HepG2 (cell line): ENCODE data around the gene PLEKHH3. TPM values are rescaled to one million over a fixed set of nuclear protein-coding genes. Genes with fewer than 3 reads are reported as not detected.
A peak's percentile ranks its signal among the peaks of the same experiment; 100 is the strongest.

Experiments
- ELF1 ChIP-seq: sonication (generic); formaldehyde crosslinking; IDR thresholded peaks from 2 replicates; pipeline ENCODE4 v1.4.0; 2020; ENCODE audit warnings: missing genetic modification reagents
- FOXP1 ChIP-seq, 2 experiments: fragments of 450-650 bp in 1 of 2; IDR thresholded peaks; 2 replicates each; pipeline ENCODE4 v1.6.1; 2017 to 2018; ENCODE audit warnings: antibody characterized with exemption in 1 of 2
- GFI1 ChIP-seq: sonication (generic); formaldehyde crosslinking; IDR thresholded peaks from 2 replicates; pipeline ENCODE4 v1.5.0; 2020; ENCODE audit warnings: missing genetic modification reagents, mild to moderate bottlenecking, borderline replicate concordance
- JDP2 ChIP-seq: sonication (generic); formaldehyde crosslinking; IDR thresholded peaks from 2 replicates; pipeline ENCODE4 v1.8.1; 2022; ENCODE audit warnings: missing genetic modification reagents, borderline replicate concordance
- MZF1 ChIP-seq: sonication (generic); formaldehyde crosslinking; IDR thresholded peaks from 2 replicates; pipeline ENCODE4 v1.8.1; 2023; ENCODE audit warnings: mild to moderate bottlenecking, missing genetic modification reagents, borderline replicate concordance
- RCOR2 ChIP-seq: IDR thresholded peaks from 2 replicates; pipeline ENCODE4 v1.6.1; 2016; ENCODE audit warnings: missing biosample characterization, missing genetic modification reagents
- SAP130 ChIP-seq: IDR thresholded peaks from 2 replicates; pipeline ENCODE4 v1.6.1; 2016; ENCODE audit warnings: low read depth
- SNRNP70 ChIP-seq: fragments of 200-400 bp; formaldehyde crosslinking; IDR thresholded peaks from 2 replicates; pipeline ENCODE4 v1.6.1; 2017; ENCODE audit warnings: mild to moderate bottlenecking, low read depth, low read length, moderate library complexity
- SP4 ChIP-seq: sonication (generic); formaldehyde crosslinking; IDR thresholded peaks from 2 replicates; pipeline ENCODE4 v1.8.1; 2023; ENCODE audit warnings: mild to moderate bottlenecking, missing genetic modification reagents
- ZBTB20 ChIP-seq: sonication (generic); formaldehyde crosslinking; IDR thresholded peaks from 2 replicates; pipeline ENCODE4 v1.8.1; 2023; ENCODE audit warnings: missing genetic modification reagents, low read depth, mild to moderate bottlenecking, borderline replicate concordance
- ZBTB21 ChIP-seq: sonication (generic); formaldehyde crosslinking; IDR thresholded peaks from 2 replicates; pipeline ENCODE4 v1.4.0; 2020; ENCODE audit warnings: missing genetic modification reagents
- ZC3H13 ChIP-seq: sonication (generic); formaldehyde crosslinking; IDR thresholded peaks from 2 replicates; pipeline ENCODE4 v1.8.1; 2023; ENCODE audit warnings: mild to moderate bottlenecking, missing genetic modification reagents, moderate library complexity
- ZNF124 ChIP-seq: sonication (generic); formaldehyde crosslinking; IDR thresholded peaks from 2 replicates; pipeline ENCODE4 v1.4.0; 2020; ENCODE audit warnings: missing genetic modification reagents
- ZNF605 ChIP-seq: sonication (generic); formaldehyde crosslinking; IDR thresholded peaks from 2 replicates; pipeline ENCODE4 v1.8.0; 2022; ENCODE audit warnings: mild to moderate bottlenecking, missing genetic modification reagents
- ZNF652 ChIP-seq: IDR thresholded peaks from 2 replicates; pipeline ENCODE4 v1.6.1; 2016; ENCODE audit warnings: low read depth, borderline replicate concordance
- ZZZ3 ChIP-seq: sonication (generic); formaldehyde crosslinking; IDR thresholded peaks from 2 replicates; pipeline ENCODE4 v1.4.0; 2020; ENCODE audit warnings: missing genetic modification reagents, mild to moderate bottlenecking, borderline replicate concordance
- polyA plus RNA-seq, 8 experiments: library from polyadenylated mRNA; depleted of rRNA in 3 of 8; stranded (reverse) in 7 of 8; unstranded in 1 of 8; fragments of >200 nt; fragmentation: Illumina TruSeq in 4 of 8; extraction: Trizol in 4 of 8; gene quantifications; 2 replicates each; pipeline versions ENCODE4 v1.2.1 to v1.2.3, GENCODE V29; 2011 to 2016; ENCODE audit warnings: low read depth in 4 of 8, missing spikeins in 1 of 8, mixed read lengths in 1 of 8; ENCODE audit not compliant: insufficient read depth in 1 of 8
- total RNA-seq, 5 experiments: library from RNA; depleted of rRNA; stranded (reverse); fragments of >200 nt; fragmentation: Illumina TruSeq; extraction: Trizol; gene quantifications; 2 replicates each; pipeline ENCODE4 v1.2.3, GENCODE V29; 2016; ENCODE audit warnings: low read depth in 1 of 5
- TF ChIP-seq, protein P1 (sequence below): sonication (generic); formaldehyde crosslinking; IDR thresholded peaks from 2 replicates; pipeline ENCODE4 v1.4.0; 2020; ENCODE audit warnings: missing genetic modification reagents
- TF ChIP-seq, protein P2 (sequence below): IDR thresholded peaks from 2 replicates; pipeline ENCODE4 v1.6.1; 2016; ENCODE audit warnings: control low read depth
- TF ChIP-seq, protein P3 (sequence below): sonication (generic); formaldehyde crosslinking; conservative IDR thresholded peaks from 2 replicates; pipeline ENCODE4 v1.8.0; 2022; ENCODE audit warnings: mild to moderate bottlenecking, moderate library complexity, missing genetic modification reagents
- TF ChIP-seq, protein P4 (sequence below): sonication (generic); formaldehyde crosslinking; IDR thresholded peaks from 2 replicates; pipeline ENCODE4 v1.5.0; 2020; ENCODE audit warnings: missing genetic modification reagents, mild to moderate bottlenecking, borderline replicate concordance
- TF ChIP-seq, protein P5 (sequence below), 2 experiments: fragments of 450-650 bp in 1 of 2; sonication (generic) in 1 of 2; formaldehyde crosslinking; IDR thresholded peaks; 2 replicates each; pipeline versions ENCODE4 v1.5.0 to v1.8.0; 2020 to 2022; ENCODE audit warnings: mild to moderate bottlenecking in 1 of 2, missing genetic modification reagents in 1 of 2
- TF ChIP-seq, protein P6 (sequence below): IDR thresholded peaks from 2 replicates; pipeline ENCODE4 v1.6.1; 2016; ENCODE audit warnings: low read depth, borderline replicate concordance

The PLEKHH3 gene
- total and polyA plus RNA-seq, 2 of the 13 experiments (the other 11 are each of a cell fraction or from before 2014, with no cell fraction given): 6.0 to 19.9 TPM

DNA sequence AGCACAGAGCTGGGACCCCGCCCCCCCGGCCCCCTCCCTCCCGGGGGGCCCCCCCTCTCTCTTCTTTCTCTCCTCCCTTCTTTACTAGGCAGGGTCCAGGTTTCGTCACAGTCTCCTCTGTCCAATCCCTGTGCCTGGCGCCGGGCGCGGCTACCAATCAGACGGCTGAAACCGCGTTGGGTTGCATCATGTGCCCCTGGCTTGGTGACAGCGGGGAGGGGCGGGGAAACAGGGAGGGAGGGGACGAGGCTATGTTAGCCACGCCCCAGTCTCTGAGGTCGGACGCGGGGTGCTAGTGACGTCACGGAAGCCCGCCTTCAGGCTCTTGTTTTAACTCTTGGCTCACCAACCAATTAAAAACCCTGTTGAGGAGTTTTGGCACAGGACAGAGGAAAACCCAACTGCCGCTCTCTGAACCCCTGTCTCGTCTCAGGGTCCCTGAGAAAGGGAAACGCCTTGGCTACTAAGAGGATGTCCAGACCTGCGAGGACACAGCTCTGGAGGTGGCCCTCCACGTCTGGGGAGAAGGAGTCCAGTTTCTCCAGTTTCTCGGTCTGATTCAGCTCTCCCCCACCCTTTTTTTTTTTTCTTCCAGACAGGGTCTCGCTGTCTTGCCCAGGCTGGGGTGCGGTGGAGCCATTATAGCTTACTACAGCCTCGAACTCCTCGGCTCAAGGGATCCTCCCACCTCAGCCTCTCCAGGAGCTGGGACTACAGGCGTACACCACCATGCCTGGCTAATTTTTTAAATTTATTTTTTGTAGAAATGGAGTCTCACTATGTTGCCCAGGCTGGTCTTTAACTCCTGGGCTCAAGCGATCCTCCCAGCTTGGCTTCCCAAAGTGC lies 441 bp upstream of the PLEKHH3 start (continued):
- TF ChIP-seq, protein P1, sequence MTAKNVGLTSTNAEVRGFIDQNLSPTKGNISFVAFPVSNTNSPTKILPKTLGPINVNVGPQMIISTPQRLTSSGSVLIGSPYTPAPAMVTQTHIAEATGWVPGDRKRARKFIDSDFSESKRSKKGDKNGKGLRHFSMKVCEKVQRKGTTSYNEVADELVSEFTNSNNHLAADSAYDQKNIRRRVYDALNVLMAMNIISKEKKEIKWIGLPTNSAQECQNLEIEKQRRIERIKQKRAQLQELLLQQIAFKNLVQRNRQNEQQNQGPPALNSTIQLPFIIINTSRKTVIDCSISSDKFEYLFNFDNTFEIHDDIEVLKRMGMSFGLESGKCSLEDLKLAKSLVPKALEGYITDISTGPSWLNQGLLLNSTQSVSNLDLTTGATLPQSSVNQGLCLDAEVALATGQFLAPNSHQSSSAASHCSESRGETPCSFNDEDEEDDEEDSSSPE: peak; percentile 91
- peak; percentile 87 for TF ChIP-seq ZBTB21
- no peak for TF ChIP-seq JDP2 (CRISPR knock-in tag)
- TF ChIP-seq FOXP1 (IDR thresholded peaks at IDR 0.05): peak; percentile 19; the same call in 1 of the 2 replicates
- TF ChIP-seq FOXP1 (CRISPR knock-in tag; IDR thresholded peaks at IDR 0.05): peak; percentile 36; the same call in 1 of the 2 replicates
- 0 out of 2 replicates have a peak, but pooled peaks have one; percentile 3 for TF ChIP-seq ZNF124 (CRISPR knock-in tag)
- TF ChIP-seq, protein P2, sequence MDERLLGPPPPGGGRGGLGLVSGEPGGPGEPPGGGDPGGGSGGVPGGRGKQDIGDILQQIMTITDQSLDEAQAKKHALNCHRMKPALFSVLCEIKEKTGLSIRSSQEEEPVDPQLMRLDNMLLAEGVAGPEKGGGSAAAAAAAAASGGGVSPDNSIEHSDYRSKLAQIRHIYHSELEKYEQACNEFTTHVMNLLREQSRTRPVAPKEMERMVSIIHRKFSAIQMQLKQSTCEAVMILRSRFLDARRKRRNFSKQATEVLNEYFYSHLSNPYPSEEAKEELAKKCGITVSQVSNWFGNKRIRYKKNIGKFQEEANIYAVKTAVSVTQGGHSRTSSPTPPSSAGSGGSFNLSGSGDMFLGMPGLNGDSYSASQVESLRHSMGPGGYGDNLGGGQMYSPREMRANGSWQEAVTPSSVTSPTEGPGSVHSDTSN (CRISPR knock-in tag): 0 out of 2 replicates have a peak, but pooled peaks have one; percentile 20
- TF ChIP-seq, protein P3, sequence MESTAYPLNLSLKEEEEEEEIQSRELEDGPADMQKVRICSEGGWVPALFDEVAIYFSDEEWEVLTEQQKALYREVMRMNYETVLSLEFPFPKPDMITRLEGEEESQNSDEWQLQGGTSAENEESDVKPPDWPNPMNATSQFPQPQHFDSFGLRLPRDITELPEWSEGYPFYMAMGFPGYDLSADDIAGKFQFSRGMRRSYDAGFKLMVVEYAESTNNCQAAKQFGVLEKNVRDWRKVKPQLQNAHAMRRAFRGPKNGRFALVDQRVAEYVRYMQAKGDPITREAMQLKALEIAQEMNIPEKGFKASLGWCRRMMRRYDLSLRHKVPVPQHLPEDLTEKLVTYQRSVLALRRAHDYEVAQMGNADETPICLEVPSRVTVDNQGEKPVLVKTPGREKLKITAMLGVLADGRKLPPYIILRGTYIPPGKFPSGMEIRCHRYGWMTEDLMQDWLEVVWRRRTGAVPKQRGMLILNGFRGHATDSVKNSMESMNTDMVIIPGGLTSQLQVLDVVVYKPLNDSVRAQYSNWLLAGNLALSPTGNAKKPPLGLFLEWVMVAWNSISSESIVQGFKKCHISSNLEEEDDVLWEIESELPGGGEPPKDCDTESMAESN (CRISPR knock-in tag): 0 out of 2 replicates have a peak, but pooled peaks have one; percentile 59
- TF ChIP-seq ELF1 (CRISPR knock-in tag): peak; percentile 10; the same call in 1 of the 2 replicates
- TF ChIP-seq ZNF605: peak; percentile 90; the same call in 1 of the 2 replicates
- TF ChIP-seq ZBTB20 (CRISPR knock-in tag): 0 out of 2 replicates have a peak, but pooled peaks have one; percentile 15
- TF ChIP-seq, protein P4, sequence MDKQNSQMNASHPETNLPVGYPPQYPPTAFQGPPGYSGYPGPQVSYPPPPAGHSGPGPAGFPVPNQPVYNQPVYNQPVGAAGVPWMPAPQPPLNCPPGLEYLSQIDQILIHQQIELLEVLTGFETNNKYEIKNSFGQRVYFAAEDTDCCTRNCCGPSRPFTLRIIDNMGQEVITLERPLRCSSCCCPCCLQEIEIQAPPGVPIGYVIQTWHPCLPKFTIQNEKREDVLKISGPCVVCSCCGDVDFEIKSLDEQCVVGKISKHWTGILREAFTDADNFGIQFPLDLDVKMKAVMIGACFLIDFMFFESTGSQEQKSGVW: no peak
- no peak for TF ChIP-seq MZF1 (CRISPR knock-in tag)
- TF ChIP-seq, protein P5, sequence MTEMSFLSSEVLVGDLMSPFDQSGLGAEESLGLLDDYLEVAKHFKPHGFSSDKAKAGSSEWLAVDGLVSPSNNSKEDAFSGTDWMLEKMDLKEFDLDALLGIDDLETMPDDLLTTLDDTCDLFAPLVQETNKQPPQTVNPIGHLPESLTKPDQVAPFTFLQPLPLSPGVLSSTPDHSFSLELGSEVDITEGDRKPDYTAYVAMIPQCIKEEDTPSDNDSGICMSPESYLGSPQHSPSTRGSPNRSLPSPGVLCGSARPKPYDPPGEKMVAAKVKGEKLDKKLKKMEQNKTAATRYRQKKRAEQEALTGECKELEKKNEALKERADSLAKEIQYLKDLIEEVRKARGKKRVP (CRISPR knock-in tag; IDR thresholded peaks at IDR 0.05): peak; percentile 29 to 97; a peak in 2 of 4 replicates
- TF ChIP-seq SAP130 (CRISPR knock-in tag): peak; percentile 61; the same call in 1 of the 2 replicates
- TF ChIP-seq SP4 (CRISPR knock-in tag): peak; percentile 86; the same call in 1 of the 2 replicates
- no peak for TF ChIP-seq SNRNP70
- TF ChIP-seq GFI1 (CRISPR knock-in tag): 0 out of 2 replicates have a peak, but pooled peaks have one; percentile 33
- TF ChIP-seq ZNF652 (CRISPR knock-in tag): peak; percentile 98
- peak; percentile 12; the same call in 1 of the 2 replicates for TF ChIP-seq RCOR2 (CRISPR knock-in tag)
- TF ChIP-seq ZC3H13: no peak
- TF ChIP-seq, protein P6, sequence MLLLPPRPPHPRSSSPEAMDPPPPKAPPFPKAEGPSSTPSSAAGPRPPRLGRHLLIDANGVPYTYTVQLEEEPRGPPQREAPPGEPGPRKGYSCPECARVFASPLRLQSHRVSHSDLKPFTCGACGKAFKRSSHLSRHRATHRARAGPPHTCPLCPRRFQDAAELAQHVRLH (CRISPR knock-in tag): 0 out of 2 replicates have a peak, but pooled peaks have one; percentile 23
- TF ChIP-seq ZZZ3 (CRISPR knock-in tag): no peak
